HepG2 (cell line): ENCODE measurements around the gene THOC5. TPM values are rescaled to one million over a fixed set of nuclear protein-coding genes. Genes with fewer than 3 reads are reported as not detected.

Experiments used
- ATAC-seq: fragments of 200-7000 bp; cut with Tn5 transposase; 3 replicates; pipeline ENCODE4 v1.9.1; 2020; ENCODE audit warnings: mild to moderate bottlenecking, moderate library complexity
- BruUV-seq: library from RNA; stranded (reverse); fragments of 400-500 nt; replicated peaks from 2 replicates; lab custom pipeline; 2021; lab: Mats Ljungman, UMichigan
- CTCF ChIA-PET: fragments of 300-600 bp; formaldehyde crosslinking; extraction: SDS; loops from one replicate; lab custom pipeline; 2021; ENCODE audit warnings: low total read pairs, inconsistent platforms, low intra/inter-chr PET ratio; lab: Yijun Ruan, JAX
- POLR2A ChIA-PET: fragments of 350-600 bp; sonication (Branson Sonifier 250); formaldehyde crosslinking; loops from one replicate; lab custom pipeline; 2020; ENCODE audit warnings: antibody characterized with exemption, inconsistent platforms; lab: Yijun Ruan, JAX
- DNase-seq: peaks from one replicate; pipeline ENCODE4 v3.0.0-alpha.2; 2015; ENCODE audit warnings: low spot score
- FAIRE-seq: peaks from 3 replicates; lab custom pipeline; 2011; peaks lifted over from hg19 to GRCh38; lab: Jason Lieb, UNC
- H2AFZ ChIP-seq: one replicate; pipeline ENCODE4 v1.6.1; 2011; ENCODE audit warnings: low read length, inconsistent platforms
- H3K27ac ChIP-seq: fragments of 300-600 bp; 3 replicates; pipeline ENCODE4 v1.8.0; 2011; ENCODE audit warnings: mixed run types, mild to moderate bottlenecking, mixed read lengths, low read length, inconsistent platforms; ENCODE audit not compliant: insufficient read depth; ENCODE audit errors: extremely low read length
- H3K27me3 ChIP-seq, 2 experiments: fragments of 200-600 bp in 1 of 2; 2 replicates in 1 of 2; 3 replicates in 1 of 2; pipeline versions ENCODE4 v1.6.0 to v1.8.0; 2011; ENCODE audit warnings: low read length in 2 of 2, mild to moderate bottlenecking in 2 of 2, moderate library complexity in 2 of 2, inconsistent platforms in 1 of 2; ENCODE audit not compliant: insufficient read depth in 2 of 2, control insufficient read depth in 1 of 2
- H3K36me3 ChIP-seq, 2 experiments: fragments of 200-600 bp in 1 of 2; replicated peaks in 1 of 2; 2 replicates in 1 of 2; 3 replicates in 1 of 2; pipeline versions ENCODE4 v1.5.1 to v1.8.0; 2011; ENCODE audit warnings: low read length in 2 of 2, inconsistent platforms in 1 of 2; ENCODE audit not compliant: insufficient read depth in 2 of 2, control insufficient read depth in 1 of 2
- H3K4me1 ChIP-seq: 2 replicates; pipeline ENCODE4 v1.5.1; 2012; ENCODE audit warnings: low read length, inconsistent platforms; ENCODE audit not compliant: insufficient read depth
- H3K4me2 ChIP-seq: 2 replicates; pipeline ENCODE4 v1.6.0; 2011; ENCODE audit warnings: low read depth, low read length, inconsistent platforms
- H3K4me3 ChIP-seq, 3 experiments: fragments of 200-600 bp in 1 of 3; sonication (generic), shearing (Covaris generic) in 1 of 3; replicated peaks in 1 of 3; 2 replicates each; pipeline ENCODE4 v1.5.1; 2011 to 2016; ENCODE audit warnings: low read length in 3 of 3, inconsistent platforms in 2 of 3, low read depth in 2 of 3, mild to moderate bottlenecking in 2 of 3, control low read depth in 1 of 3, mixed read lengths in 1 of 3; ENCODE audit not compliant: insufficient read depth in 1 of 3
- H3K79me2 ChIP-seq: one replicate; pipeline ENCODE4 v1.6.1; 2011; ENCODE audit warnings: low read length, inconsistent platforms; ENCODE audit not compliant: insufficient read depth
- H3K9ac ChIP-seq: 2 replicates; pipeline ENCODE4 v1.6.0; 2011; ENCODE audit warnings: mild to moderate bottlenecking, low read depth, low read length, inconsistent platforms; ENCODE audit not compliant: insufficient read depth
- H3K9me3 ChIP-seq: 2 replicates; pipeline ENCODE4 v1.5.1; 2012; ENCODE audit warnings: mild to moderate bottlenecking, low read length
- H4K20me1 ChIP-seq: 2 replicates; pipeline ENCODE4 v1.6.0; 2011; ENCODE audit warnings: inconsistent platforms, mild to moderate bottlenecking, low read length, moderate library complexity; ENCODE audit not compliant: insufficient read depth
- ARNTL ChIP-seq: sonication (generic); formaldehyde crosslinking; IDR thresholded peaks from 2 replicates; pipeline ENCODE4 v1.4.0; 2020; ENCODE audit warnings: mild to moderate bottlenecking, missing genetic modification reagents
- HIC2 ChIP-seq: sonication (generic); formaldehyde crosslinking; IDR thresholded peaks from 2 replicates; pipeline ENCODE4 v1.9.0; 2022; ENCODE audit warnings: low read depth, missing genetic modification reagents
- HMGXB3 ChIP-seq: sonication (generic); formaldehyde crosslinking; IDR thresholded peaks from 2 replicates; pipeline ENCODE4 v1.4.0; 2020; ENCODE audit warnings: missing genetic modification reagents, borderline replicate concordance
- MED13 ChIP-seq: sonication (generic); formaldehyde crosslinking; IDR thresholded peaks from 2 replicates; pipeline ENCODE4 v1.5.0; 2020; ENCODE audit warnings: missing genetic modification reagents
- PHF8 ChIP-seq: sonication (generic); formaldehyde crosslinking; IDR thresholded peaks from 2 replicates; pipeline ENCODE4 v1.5.0; 2020; ENCODE audit warnings: missing genetic modification reagents
- TBX2 ChIP-seq: sonication (generic); formaldehyde crosslinking; IDR thresholded peaks from 2 replicates; pipeline ENCODE4 v1.5.0; 2020; ENCODE audit warnings: missing genetic modification reagents, mild to moderate bottlenecking, borderline replicate concordance
- TOE1 ChIP-seq: sonication (generic); formaldehyde crosslinking; IDR thresholded peaks from 2 replicates; pipeline ENCODE4 v1.4.0; 2020; ENCODE audit warnings: mild to moderate bottlenecking, missing genetic modification reagents
- ZNF331 ChIP-seq: sonication (generic); formaldehyde crosslinking; IDR thresholded peaks from 2 replicates; pipeline ENCODE4 v1.4.0; 2020; ENCODE audit warnings: missing genetic modification reagents
- ZNF543 ChIP-seq: sonication (generic); formaldehyde crosslinking; IDR thresholded peaks from 2 replicates; pipeline ENCODE4 v1.4.0; 2020; ENCODE audit warnings: mild to moderate bottlenecking, missing genetic modification reagents
- WGBS: methylation state at CpG from one replicate; pipeline ENCODE4 v1.1.6; 2017; ENCODE audit warnings: low lambda C conversion rate; 5-methylcytosine and 5-hydroxymethylcytosine counted together
- in situ Hi-C: cut with HindIII; loops from 2 replicates; pipeline ENCODE4 v1.10.0; 2017; ENCODE audit warnings: low pct_unique_long_range_greater_than_20kb; ENCODE audit not compliant: extremely low pct_ligation_motif_present
- intact Hi-C: fragments of 100-400 bp; cut with micrococcal nuclease; formaldehyde crosslinking; loops from one replicate; pipeline ENCODE4 v1.10.0; 2022; ENCODE audit not compliant: unreplicated experiment
- polyA plus RNA-seq, 8 experiments: library from polyadenylated mRNA; depleted of rRNA in 3 of 8; stranded (reverse) in 7 of 8; unstranded in 1 of 8; fragments of >200 nt; fragmentation: Illumina TruSeq in 4 of 8; extraction: Trizol in 4 of 8; gene quantifications; 2 replicates each; pipeline versions ENCODE4 v1.2.1 to v1.2.3, GENCODE V29; 2011 to 2016; ENCODE audit warnings: low read depth in 4 of 8, missing spikeins in 1 of 8, mixed read lengths in 1 of 8; ENCODE audit not compliant: insufficient read depth in 1 of 8
- total RNA-seq, 5 experiments: library from RNA; depleted of rRNA; stranded (reverse); fragments of >200 nt; fragmentation: Illumina TruSeq; extraction: Trizol; gene quantifications; 2 replicates each; pipeline ENCODE4 v1.2.3, GENCODE V29; 2016; ENCODE audit warnings: low read depth in 1 of 5
- TF ChIP-seq, protein P1 (sequence below): sonication (generic); formaldehyde crosslinking; IDR thresholded peaks from 2 replicates; pipeline ENCODE4 v1.4.0; 2020; ENCODE audit warnings: mild to moderate bottlenecking, missing genetic modification reagents, borderline replicate concordance

Gene THOC5
- total and polyA plus RNA-seq, 2 of the 13 experiments (the other 11 are each of a cell fraction or from before 2014, with no cell fraction given): 45.8 to 46.7 TPM

DNA sequence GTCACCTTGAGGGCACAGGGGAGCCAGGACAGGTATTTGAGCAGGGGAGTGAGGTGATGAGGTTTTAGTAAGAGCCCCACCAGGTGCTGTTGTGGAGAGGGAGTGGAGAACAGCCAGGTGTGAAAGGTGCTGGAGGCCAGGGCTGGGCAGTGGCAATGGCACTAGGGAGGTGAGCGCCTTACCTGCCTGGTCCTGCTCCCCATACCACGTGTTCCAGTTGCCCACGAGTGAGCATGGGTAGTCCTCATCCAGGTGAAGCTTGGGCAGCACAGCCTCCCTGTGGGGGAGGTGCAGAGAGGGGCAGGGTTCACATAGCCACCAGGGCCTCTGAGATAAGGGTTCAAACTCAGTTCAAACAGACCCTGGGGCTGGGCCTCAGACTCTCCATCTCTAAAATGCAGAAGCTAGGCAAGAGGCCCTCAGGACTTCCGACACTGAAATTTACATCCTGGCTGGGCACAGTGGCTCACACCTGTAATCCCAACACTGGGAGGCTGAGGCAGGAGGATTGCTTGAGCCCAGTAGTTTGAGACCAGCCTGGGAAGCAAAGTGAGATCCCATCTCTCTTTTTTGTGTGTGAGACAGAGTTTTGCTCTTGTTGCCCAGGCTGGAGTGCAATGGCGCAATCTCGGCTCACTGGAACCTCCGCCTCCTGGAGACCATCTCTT is 15.6 kb upstream of the THOC5 start:
- DNase-seq (peak; percentile 65), FAIRE-seq (peak; percentile 92), ATAC-seq (peak; percentile 69)
- WGBS: 56% methylated on average over 5 of the region's 7 CpGs
- ChIA-PET CTCF (no interaction called here), POLR2A (interaction anchor here (2.5 to 8.3 kb wide), 3 partner anchors 11 to 28 kb away, joined by 19 to 90 read pairs (median 70); partner anchors contain the start of genes NIPSNAP1 and THOC5)
- H3K36me3 ChIP-seq: peaks cover 6 to 11% of the 10 kb centered on the region in 2 experiments
- intact Hi-C loops: loop anchor here (2.0 kb wide), 1 partner anchor 16 kb away; the partner anchor contains the start of gene THOC5
- H3K27me3 ChIP-seq: no peaks in the 10 kb centered on the region
- H3K79me2 ChIP-seq: no peaks in the 10 kb centered on the region
- peaks cover 4% of the 10 kb centered on the region; the same call in 1 of the 2 replicates for H4K20me1 ChIP-seq
- BruUV-seq: no TSS peak
- no peak overlapping the region; the same call in 1 of the 2 replicates for H3K9ac ChIP-seq
- peak overlapping the region; percentile 62 for H3K27ac ChIP-seq
- peak overlapping the region; percentile 48 for H3K4me2 ChIP-seq
- no peak overlapping the region for H3K4me3 ChIP-seq
- no peak overlapping the region for H2AFZ ChIP-seq
- no peaks in the 10 kb centered on the region for H3K9me3 ChIP-seq
- peaks cover 57% of the 10 kb centered on the region for H3K4me1 ChIP-seq
- in situ Hi-C loops: no loop called here
- TF ChIP-seq ZNF543: no peak
- peak; percentile 49 for TF ChIP-seq PHF8 (CRISPR knock-in tag)
- no peak for TF ChIP-seq MED13 (CRISPR knock-in tag)
- 0 out of 2 replicates have a peak, but pooled peaks have one; percentile 23 for TF ChIP-seq ZNF331 (CRISPR knock-in tag)
- no peak for TF ChIP-seq HMGXB3 (CRISPR knock-in tag)
- TF ChIP-seq TBX2 (CRISPR knock-in tag): peak; percentile 59; the same call in 1 of the 2 replicates
- TF ChIP-seq, protein P1, sequence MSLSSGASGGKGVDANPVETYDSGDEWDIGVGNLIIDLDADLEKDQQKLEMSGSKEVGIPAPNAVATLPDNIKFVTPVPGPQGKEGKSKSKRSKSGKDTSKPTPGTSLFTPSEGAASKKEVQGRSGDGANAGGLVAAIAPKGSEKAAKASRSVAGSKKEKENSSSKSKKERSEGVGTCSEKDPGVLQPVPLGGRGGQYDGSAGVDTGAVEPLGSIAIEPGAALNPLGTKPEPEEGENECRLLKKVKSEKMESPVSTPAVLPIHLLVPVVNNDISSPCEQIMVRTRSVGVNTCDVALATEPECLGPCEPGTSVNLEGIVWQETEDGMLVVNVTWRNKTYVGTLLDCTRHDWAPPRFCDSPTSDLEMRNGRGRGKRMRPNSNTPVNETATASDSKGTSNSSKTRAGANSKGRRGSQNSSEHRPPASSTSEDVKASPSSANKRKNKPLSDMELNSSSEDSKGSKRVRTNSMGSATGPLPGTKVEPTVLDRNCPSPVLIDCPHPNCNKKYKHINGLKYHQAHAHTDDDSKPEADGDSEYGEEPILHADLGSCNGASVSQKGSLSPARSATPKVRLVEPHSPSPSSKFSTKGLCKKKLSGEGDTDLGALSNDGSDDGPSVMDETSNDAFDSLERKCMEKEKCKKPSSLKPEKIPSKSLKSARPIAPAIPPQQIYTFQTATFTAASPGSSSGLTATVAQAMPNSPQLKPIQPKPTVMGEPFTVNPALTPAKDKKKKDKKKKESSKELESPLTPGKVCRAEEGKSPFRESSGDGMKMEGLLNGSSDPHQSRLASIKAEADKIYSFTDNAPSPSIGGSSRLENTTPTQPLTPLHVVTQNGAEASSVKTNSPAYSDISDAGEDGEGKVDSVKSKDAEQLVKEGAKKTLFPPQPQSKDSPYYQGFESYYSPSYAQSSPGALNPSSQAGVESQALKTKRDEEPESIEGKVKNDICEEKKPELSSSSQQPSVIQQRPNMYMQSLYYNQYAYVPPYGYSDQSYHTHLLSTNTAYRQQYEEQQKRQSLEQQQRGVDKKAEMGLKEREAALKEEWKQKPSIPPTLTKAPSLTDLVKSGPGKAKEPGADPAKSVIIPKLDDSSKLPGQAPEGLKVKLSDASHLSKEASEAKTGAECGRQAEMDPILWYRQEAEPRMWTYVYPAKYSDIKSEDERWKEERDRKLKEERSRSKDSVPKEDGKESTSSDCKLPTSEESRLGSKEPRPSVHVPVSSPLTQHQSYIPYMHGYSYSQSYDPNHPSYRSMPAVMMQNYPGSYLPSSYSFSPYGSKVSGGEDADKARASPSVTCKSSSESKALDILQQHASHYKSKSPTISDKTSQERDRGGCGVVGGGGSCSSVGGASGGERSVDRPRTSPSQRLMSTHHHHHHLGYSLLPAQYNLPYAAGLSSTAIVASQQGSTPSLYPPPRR (CRISPR knock-in tag): no peak; the same call in 1 of the 2 replicates
- TF ChIP-seq TOE1 (CRISPR knock-in tag): peak; percentile 60; the same call in 1 of the 2 replicates
- 0 out of 2 replicates have a peak, but pooled peaks have one; percentile 38 for TF ChIP-seq HIC2 (CRISPR knock-in tag)
- TF ChIP-seq ARNTL (CRISPR knock-in tag): no peak
